Measurements from ENCODE around the gene MPPE1. TPM values are rescaled to one million over a fixed set of nuclear protein-coding genes. Genes with fewer than 3 reads are reported as not detected.

Gene MPPE1
- total RNA-seq, 1 experiment from 2014 or later, result 21.4 TPM

DNA sequence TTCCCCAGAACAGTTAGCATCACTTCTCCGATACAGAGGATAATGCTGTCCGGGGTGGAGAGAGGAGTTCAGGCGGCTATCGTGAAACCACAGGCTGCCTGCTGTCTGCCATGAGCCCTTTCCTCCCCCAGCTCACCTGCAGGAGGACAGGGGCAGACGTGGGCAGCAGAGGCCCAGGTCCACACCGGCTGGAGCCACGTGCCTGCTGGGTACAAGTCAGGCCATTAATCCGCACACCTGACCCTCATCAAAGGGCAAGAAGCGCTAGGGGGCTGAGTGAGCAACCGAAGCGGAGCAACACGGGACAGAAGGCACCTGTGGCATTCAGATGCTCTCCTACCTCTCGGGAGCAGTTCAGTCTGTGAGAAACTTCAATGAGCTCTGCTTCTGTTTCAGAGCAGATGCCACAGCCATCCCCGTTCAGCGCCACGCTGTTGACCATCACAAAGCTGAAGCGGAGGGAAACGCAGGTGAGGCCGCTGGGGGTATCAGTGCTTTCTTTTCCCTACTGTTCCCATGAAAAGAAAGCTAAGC is 21.5 kb downstream of the MPPE1 start:
- CTCF ChIA-PET, result no interaction called here
- POLR2A ChIA-PET, result interaction anchor here (1.1 kb wide), 1 partner anchor 15 kb away, joined by 3 read pairs; no protein-coding TSS in a partner anchor
- no peaks in the 10 kb centered on the region for H3K27me3 ChIP-seq (ENCODE audit: insufficient read depth, low read length)

More for the DNA sequence above, 21.5 kb downstream of the MPPE1 start:
- H3K9me3 ChIP-seq (ENCODE audit: control insufficient read depth in 1 of 2, insufficient read depth in 1 of 2, low read depth in 1 of 2, low read length in 2 of 2), result no peaks in the 10 kb centered on the region
- ATAC-seq (no peak), DNase-seq (ENCODE audit: low read depth, low spot score) (no peak)
- no peaks in the 10 kb centered on the region for H4K20me1 ChIP-seq (ENCODE audit: insufficient read depth)
- intact Hi-C loops (cut with micrococcal nuclease), result no loop called here
- H3K27ac ChIP-seq (ENCODE audit: low read depth, low read length), result no peak overlapping the region
- no peak overlapping the region for H3K4me3 ChIP-seq (replicated peaks in 1 of 2; ENCODE audit: low read depth in 1 of 2, low read length in 2 of 2)
- H2AFZ ChIP-seq (ENCODE audit: low read depth, low read length, poor library complexity, severe bottlenecking), result no peak overlapping the region
- H3K4me2 ChIP-seq (ENCODE audit: low read length), result no peak overlapping the region
- H3K9me2 ChIP-seq (ENCODE audit: insufficient read depth), result no peaks in the 10 kb centered on the region
- H3K79me2 ChIP-seq (ENCODE audit: insufficient read depth, low read length), result no peaks in the 10 kb centered on the region
- TF ChIP-seq, protein P1, sequence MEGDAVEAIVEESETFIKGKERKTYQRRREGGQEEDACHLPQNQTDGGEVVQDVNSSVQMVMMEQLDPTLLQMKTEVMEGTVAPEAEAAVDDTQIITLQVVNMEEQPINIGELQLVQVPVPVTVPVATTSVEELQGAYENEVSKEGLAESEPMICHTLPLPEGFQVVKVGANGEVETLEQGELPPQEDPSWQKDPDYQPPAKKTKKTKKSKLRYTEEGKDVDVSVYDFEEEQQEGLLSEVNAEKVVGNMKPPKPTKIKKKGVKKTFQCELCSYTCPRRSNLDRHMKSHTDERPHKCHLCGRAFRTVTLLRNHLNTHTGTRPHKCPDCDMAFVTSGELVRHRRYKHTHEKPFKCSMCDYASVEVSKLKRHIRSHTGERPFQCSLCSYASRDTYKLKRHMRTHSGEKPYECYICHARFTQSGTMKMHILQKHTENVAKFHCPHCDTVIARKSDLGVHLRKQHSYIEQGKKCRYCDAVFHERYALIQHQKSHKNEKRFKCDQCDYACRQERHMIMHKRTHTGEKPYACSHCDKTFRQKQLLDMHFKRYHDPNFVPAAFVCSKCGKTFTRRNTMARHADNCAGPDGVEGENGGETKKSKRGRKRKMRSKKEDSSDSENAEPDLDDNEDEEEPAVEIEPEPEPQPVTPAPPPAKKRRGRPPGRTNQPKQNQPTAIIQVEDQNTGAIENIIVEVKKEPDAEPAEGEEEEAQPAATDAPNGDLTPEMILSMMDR (IDR thresholded peaks at IDR 0.05 in 2 of 3, conservative IDR thresholded peaks at IDR 0.05 in 1 of 3; ENCODE audit: borderline replicate concordance in 1 of 3, insufficient read depth in 1 of 3, low read depth in 2 of 3, low read length in 2 of 3), result no peak
- TF ChIP-seq SRF (IDR thresholded peaks at IDR 0.05; ENCODE audit: low read depth) (no peak), ZFX (IDR thresholded peaks at IDR 0.05) (no peak), TCF7L2 (IDR thresholded peaks at IDR 0.05; ENCODE audit: borderline replicate concordance, extremely low read depth, insufficient read depth, insufficient read length) (no peak), ZNF274 (IDR thresholded peaks at IDR 0.05; ENCODE audit: low read depth, low read length) (no peak), SP1 (IDR thresholded peaks at IDR 0.05; ENCODE audit: low read depth) (no peak), ELF1 (IDR thresholded peaks at IDR 0.05; ENCODE audit: borderline replicate concordance, low read depth) (no peak), JUND (IDR thresholded peaks at IDR 0.05) (no peak), FOSL1 (IDR thresholded peaks at IDR 0.05; ENCODE audit: low read depth) (no peak), POLR2AphosphoS5 (IDR thresholded peaks at IDR 0.05; ENCODE audit: low read depth, low read length) (no peak), CEBPB (IDR thresholded peaks at IDR 0.05; ENCODE audit: low read depth) (no peak), EZH2phosphoT487 (IDR thresholded peaks at IDR 0.05; ENCODE audit: borderline replicate concordance) (no peak), RAD21 (IDR thresholded peaks at IDR 0.05; ENCODE audit: low read depth) (no peak), YY1 (IDR thresholded peaks at IDR 0.05; ENCODE audit: extremely low read depth, insufficient replicate concordance, low read depth, low read length) (no peak), EZH2 (IDR thresholded peaks at IDR 0.05) (no peak)
- TF ChIP-seq, protein P2, sequence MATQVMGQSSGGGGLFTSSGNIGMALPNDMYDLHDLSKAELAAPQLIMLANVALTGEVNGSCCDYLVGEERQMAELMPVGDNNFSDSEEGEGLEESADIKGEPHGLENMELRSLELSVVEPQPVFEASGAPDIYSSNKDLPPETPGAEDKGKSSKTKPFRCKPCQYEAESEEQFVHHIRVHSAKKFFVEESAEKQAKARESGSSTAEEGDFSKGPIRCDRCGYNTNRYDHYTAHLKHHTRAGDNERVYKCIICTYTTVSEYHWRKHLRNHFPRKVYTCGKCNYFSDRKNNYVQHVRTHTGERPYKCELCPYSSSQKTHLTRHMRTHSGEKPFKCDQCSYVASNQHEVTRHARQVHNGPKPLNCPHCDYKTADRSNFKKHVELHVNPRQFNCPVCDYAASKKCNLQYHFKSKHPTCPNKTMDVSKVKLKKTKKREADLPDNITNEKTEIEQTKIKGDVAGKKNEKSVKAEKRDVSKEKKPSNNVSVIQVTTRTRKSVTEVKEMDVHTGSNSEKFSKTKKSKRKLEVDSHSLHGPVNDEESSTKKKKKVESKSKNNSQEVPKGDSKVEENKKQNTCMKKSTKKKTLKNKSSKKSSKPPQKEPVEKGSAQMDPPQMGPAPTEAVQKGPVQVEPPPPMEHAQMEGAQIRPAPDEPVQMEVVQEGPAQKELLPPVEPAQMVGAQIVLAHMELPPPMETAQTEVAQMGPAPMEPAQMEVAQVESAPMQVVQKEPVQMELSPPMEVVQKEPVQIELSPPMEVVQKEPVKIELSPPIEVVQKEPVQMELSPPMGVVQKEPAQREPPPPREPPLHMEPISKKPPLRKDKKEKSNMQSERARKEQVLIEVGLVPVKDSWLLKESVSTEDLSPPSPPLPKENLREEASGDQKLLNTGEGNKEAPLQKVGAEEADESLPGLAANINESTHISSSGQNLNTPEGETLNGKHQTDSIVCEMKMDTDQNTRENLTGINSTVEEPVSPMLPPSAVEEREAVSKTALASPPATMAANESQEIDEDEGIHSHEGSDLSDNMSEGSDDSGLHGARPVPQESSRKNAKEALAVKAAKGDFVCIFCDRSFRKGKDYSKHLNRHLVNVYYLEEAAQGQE (IDR thresholded peaks at IDR 0.05; ENCODE audit: low read depth), result no peak
- TF ChIP-seq, protein P3, sequence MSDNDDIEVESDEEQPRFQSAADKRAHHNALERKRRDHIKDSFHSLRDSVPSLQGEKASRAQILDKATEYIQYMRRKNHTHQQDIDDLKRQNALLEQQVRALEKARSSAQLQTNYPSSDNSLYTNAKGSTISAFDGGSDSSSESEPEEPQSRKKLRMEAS (IDR thresholded peaks at IDR 0.05), result no peak
- TF ChIP-seq, protein P4, sequence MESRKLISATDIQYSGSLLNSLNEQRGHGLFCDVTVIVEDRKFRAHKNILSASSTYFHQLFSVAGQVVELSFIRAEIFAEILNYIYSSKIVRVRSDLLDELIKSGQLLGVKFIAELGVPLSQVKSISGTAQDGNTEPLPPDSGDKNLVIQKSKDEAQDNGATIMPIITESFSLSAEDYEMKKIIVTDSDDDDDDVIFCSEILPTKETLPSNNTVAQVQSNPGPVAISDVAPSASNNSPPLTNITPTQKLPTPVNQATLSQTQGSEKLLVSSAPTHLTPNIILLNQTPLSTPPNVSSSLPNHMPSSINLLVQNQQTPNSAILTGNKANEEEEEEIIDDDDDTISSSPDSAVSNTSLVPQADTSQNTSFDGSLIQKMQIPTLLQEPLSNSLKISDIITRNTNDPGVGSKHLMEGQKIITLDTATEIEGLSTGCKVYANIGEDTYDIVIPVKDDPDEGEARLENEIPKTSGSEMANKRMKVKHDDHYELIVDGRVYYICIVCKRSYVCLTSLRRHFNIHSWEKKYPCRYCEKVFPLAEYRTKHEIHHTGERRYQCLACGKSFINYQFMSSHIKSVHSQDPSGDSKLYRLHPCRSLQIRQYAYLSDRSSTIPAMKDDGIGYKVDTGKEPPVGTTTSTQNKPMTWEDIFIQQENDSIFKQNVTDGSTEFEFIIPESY (IDR thresholded peaks at IDR 0.05; ENCODE audit: extremely low read depth, insufficient replicate concordance, low read length), result no peak
- H3K36me3 ChIP-seq (ENCODE audit: control insufficient read depth in 1 of 2, insufficient read depth in 2 of 2, low read length in 2 of 2), result no peaks in the 10 kb centered on the region; a peak in 1 of 4 replicates
- no TSS peak for BruUV-seq (replicated peaks)
- peaks cover 10 to 13% of the 10 kb centered on the region in 2 experiments; a peak in 3 of 4 replicates for H3K4me1 ChIP-seq (ENCODE audit: control insufficient read depth in 1 of 2, insufficient read depth in 2 of 2, low read length in 2 of 2)
- RAD21 ChIA-PET (ENCODE audit: low non-redundant PET in 1 of 2, low total read pairs in 2 of 2, uncharacterized antibody in 2 of 2, unreplicated experiment in 2 of 2), result no interaction called here
- no peak overlapping the region for H3K9ac ChIP-seq (ENCODE audit: low read length)

Data from HCT116 (cell line).